Brain microvascular endothelial cell (primary cell): ENCODE measurements around the gene ZFP28.

ENCODE experiments used
- DNase-seq: peaks from one replicate; pipeline ENCODE4 v3.0.0-alpha.2; 2020
- H3K27ac ChIP-seq: fragments of 250-450 bp; sonication (Bioruptor Pico); 2 replicates; pipeline ENCODE4 v1.5.1; 2020; ENCODE audit warnings: mild to moderate bottlenecking, moderate library complexity
- H3K27me3 ChIP-seq: fragments of 250-450 bp; sonication (Bioruptor Pico); replicated peaks from 2 replicates; pipeline ENCODE4 v1.5.1; 2020; ENCODE audit warnings: mild to moderate bottlenecking
- H3K36me3 ChIP-seq: fragments of 250-450 bp; sonication (Bioruptor Pico); replicated peaks from 2 replicates; pipeline ENCODE4 v1.5.1; 2020; ENCODE audit warnings: mild to moderate bottlenecking
- H3K4me3 ChIP-seq: 2 replicates; pipeline ENCODE4 v1.5.1; 2011; ENCODE audit warnings: low read depth, mild to moderate bottlenecking, control low read depth, low read length, moderate library complexity
- CTCF ChIP-seq: IDR thresholded peaks from 2 replicates; pipeline ENCODE4 v1.5.1; 2011; ENCODE audit warnings: low read depth, mild to moderate bottlenecking, moderate library complexity, low read length, control low read depth, inconsistent platforms; ENCODE audit errors: missing control alignments
- in situ Hi-C: cut with HindIII; loops from 2 replicates; pipeline ENCODE4 v1.10.0; 2017; ENCODE audit warnings: low sequenced_read_pairs, low pct_ligation_motif_present

The ZFP28 gene

GRCh38 chr19:56525214-56525860, 13.4 kb upstream of the ZFP28 start:
- no peak overlapping the region for H3K27ac ChIP-seq
- in situ Hi-C loops: no loop called here
- H3K4me3 ChIP-seq: no peak overlapping the region
- DNase-seq: no peak
- TF ChIP-seq CTCF: no peak
- no peaks in the 10 kb centered on the region for H3K27me3 ChIP-seq
- no peaks in the 10 kb centered on the region for H3K36me3 ChIP-seq

- Histone ChIP-seq H3K4me3 (no peak overlapping the region), H3K27me3 (no peaks in the 10 kb centered on the region), H3K27ac (no peak overlapping the region), H3K36me3 (no peaks in the 10 kb centered on the region)
- no peak for DNase-seq
- in situ Hi-C loops: no loop called here
- no peak for TF ChIP-seq CTCF
Observed at GRCh38 chr19:56537442-56537841, 1.3 kb upstream of the ZFP28 start.

GRCh38 chr19:56538254-56538760, 441 bp upstream of the ZFP28 start:
- peak overlapping the region; percentile 89 for H3K27ac ChIP-seq
- no peaks in the 10 kb centered on the region for H3K36me3 ChIP-seq
- DNase-seq: peak; percentile 81
- in situ Hi-C loops: no loop called here
- TF ChIP-seq CTCF: no peak
- peak overlapping the region; percentile 79 for H3K4me3 ChIP-seq
- no peaks in the 10 kb centered on the region for H3K27me3 ChIP-seq

- no peaks in the 10 kb centered on the region for H3K27me3 ChIP-seq
- no peak for TF ChIP-seq CTCF
- no peak for DNase-seq
Observed at GRCh38 chr19:56543776-56544175, 5.0 kb downstream of the ZFP28 start.

GRCh38 chr19:56547535-56547934, 8.8 kb downstream of the ZFP28 start:
- in situ Hi-C loops: no loop called here
- H3K27ac ChIP-seq: no peak overlapping the region
- DNase-seq: no peak
- H3K4me3 ChIP-seq: no peak overlapping the region
- peak; percentile 39 for TF ChIP-seq CTCF
- no peaks in the 10 kb centered on the region for H3K27me3 ChIP-seq
- peaks cover 35% of the 10 kb centered on the region for H3K36me3 ChIP-seq

More at GRCh38 chr19:56543776-56544175, 5.0 kb downstream of the ZFP28 start:
- in situ Hi-C loops: no loop called here
- Histone ChIP-seq H3K4me3 (no peak overlapping the region), H3K27ac (no peak overlapping the region), H3K36me3 (peaks cover 13% of the 10 kb centered on the region)
